Neutrophil (primary cell): Measurements from ENCODE around the gene USP17L30.
"Not testable (repeated sequence)": the region's sequence is repeated elsewhere in the genome, so short reads cannot be mapped to it uniquely, and the experiment has no call there.

Experiments used
- H3K27ac ChIP-seq: fragments of 200-600 bp; sonication (generic); 2 replicates; pipeline ENCODE4 v1.5.1; 2016; ENCODE audit warnings: mild to moderate bottlenecking, moderate library complexity
- H3K27me3 ChIP-seq: fragments of 200-600 bp; sonication (generic); 2 replicates; pipeline ENCODE4 v1.6.0; 2016; ENCODE audit warnings: mild to moderate bottlenecking
- H3K36me3 ChIP-seq: fragments of 200-600 bp; sonication (generic); 2 replicates; pipeline ENCODE4 v1.5.1; 2017
- H3K4me1 ChIP-seq, 2 experiments: fragments of 200-600 bp in 1 of 2; sonication (generic) in 1 of 2; 1 replicate in 1 of 2; 2 replicates in 1 of 2; pipeline versions ENCODE4 v1.5.1 to v1.6.1; 2013 to 2016; ENCODE audit warnings: low read depth in 1 of 2, low read length in 1 of 2, mild to moderate bottlenecking in 1 of 2, moderate library complexity in 1 of 2; ENCODE audit not compliant: control insufficient read depth in 1 of 2, insufficient read depth in 1 of 2
- H3K4me3 ChIP-seq, 2 experiments: fragments of 200-600 bp in 1 of 2; sonication (generic) in 1 of 2; 1 replicate in 1 of 2; 2 replicates in 1 of 2; pipeline ENCODE4 v1.5.1; 2013 to 2016; ENCODE audit warnings: low read depth in 1 of 2, low read length in 1 of 2, mild to moderate bottlenecking in 1 of 2, moderate library complexity in 1 of 2
- H3K9me3 ChIP-seq: fragments of 200-600 bp; sonication (generic); 2 replicates; pipeline ENCODE4 v1.5.1; 2016

The USP17L30 gene, protein sequence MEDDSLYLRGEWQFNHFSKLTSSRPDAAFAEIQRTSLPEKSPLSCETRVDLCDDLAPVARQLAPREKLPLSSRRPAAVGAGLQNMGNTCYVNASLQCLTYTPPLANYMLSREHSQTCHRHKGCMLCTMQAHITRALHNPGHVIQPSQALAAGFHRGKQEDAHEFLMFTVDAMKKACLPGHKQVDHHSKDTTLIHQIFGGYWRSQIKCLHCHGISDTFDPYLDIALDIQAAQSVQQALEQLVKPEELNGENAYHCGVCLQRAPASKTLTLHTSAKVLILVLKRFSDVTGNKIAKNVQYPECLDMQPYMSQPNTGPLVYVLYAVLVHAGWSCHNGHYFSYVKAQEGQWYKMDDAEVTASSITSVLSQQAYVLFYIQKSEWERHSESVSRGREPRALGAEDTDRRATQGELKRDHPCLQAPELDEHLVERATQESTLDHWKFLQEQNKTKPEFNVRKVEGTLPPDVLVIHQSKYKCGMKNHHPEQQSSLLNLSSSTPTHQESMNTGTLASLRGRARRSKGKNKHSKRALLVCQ

DNA sequence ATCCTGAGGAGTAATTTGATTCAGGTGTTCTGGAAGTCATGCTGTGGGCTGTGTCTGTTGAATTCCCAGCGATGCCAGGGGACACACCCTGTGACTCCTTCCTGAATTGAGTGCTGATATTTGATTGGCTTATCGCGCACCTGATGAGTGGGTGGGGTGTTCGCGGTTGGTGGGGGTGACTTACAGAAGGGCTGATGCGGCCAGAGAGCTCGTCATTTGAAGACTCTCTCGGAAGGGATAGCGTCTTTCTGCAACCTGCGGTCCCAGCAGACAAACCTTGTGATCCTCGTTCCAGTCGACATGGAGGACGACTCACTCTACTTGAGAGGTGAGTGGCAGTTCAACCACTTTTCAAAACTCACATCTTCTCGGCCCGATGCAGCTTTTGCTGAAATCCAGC is at the start of gene USP17L30:
TSS of gene USP17L30 (plus strand) at position 301 of the 400 bp plus-strand sequence. CDS start at position 301, 0 bp downstream.
- H3K27me3 ChIP-seq, H3K27ac ChIP-seq, H3K4me1 ChIP-seq, H3K4me3 ChIP-seq, H3K9me3 ChIP-seq, H3K36me3 ChIP-seq: not testable (repeated sequence)

GRCh38 chr4:9324191-9324590 is 38.7 kb upstream of the USP17L30 start:
- not testable (repeated sequence) for H3K4me1 ChIP-seq, H3K4me3 ChIP-seq

DNA sequence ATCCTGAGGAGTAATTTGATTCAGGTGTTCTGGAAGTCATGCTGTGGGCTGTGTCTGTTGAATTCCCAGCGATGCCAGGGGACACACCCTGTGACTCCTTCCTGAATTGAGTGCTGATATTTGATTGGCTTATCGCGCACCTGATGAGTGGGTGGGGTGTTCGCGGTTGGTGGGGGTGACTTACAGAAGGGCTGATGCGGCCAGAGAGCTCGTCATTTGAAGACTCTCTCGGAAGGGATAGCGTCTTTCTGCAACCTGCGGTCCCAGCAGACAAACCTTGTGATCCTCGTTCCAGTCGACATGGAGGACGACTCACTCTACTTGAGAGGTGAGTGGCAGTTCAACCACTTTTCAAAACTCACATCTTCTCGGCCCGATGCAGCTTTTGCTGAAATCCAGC is 38.1 kb upstream of the USP17L30 start, which contains the start of gene USP17L24:
TSS of gene USP17L24 (plus strand) at position 301 of the 400 bp plus-strand sequence. CDS start at position 301, 0 bp downstream.
- H3K4me3 ChIP-seq, H3K27me3 ChIP-seq, H3K36me3 ChIP-seq, H3K4me1 ChIP-seq, H3K9me3 ChIP-seq, H3K27ac ChIP-seq: not testable (repeated sequence)

More at GRCh38 chr4:9324191-9324590, 38.7 kb upstream of the USP17L30 start:
- H3K36me3 ChIP-seq, H3K27ac ChIP-seq, H3K27me3 ChIP-seq, H3K9me3 ChIP-seq: not testable (repeated sequence)

DNA sequence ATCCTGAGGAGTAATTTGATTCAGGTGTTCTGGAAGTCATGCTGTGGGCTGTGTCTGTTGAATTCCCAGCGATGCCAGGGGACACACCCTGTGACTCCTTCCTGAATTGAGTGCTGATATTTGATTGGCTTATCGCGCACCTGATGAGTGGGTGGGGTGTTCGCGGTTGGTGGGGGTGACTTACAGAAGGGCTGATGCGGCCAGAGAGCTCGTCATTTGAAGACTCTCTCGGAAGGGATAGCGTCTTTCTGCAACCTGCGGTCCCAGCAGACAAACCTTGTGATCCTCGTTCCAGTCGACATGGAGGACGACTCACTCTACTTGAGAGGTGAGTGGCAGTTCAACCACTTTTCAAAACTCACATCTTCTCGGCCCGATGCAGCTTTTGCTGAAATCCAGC is 33.3 kb upstream of the USP17L30 start, which contains the start of gene USP17L25:
TSS of gene USP17L25 (plus strand) at position 301 of the 400 bp plus-strand sequence. CDS start at position 301, 0 bp downstream.
- not testable (repeated sequence) for H3K4me1 ChIP-seq, H3K4me3 ChIP-seq, H3K27ac ChIP-seq, H3K9me3 ChIP-seq, H3K36me3 ChIP-seq, H3K27me3 ChIP-seq

DNA sequence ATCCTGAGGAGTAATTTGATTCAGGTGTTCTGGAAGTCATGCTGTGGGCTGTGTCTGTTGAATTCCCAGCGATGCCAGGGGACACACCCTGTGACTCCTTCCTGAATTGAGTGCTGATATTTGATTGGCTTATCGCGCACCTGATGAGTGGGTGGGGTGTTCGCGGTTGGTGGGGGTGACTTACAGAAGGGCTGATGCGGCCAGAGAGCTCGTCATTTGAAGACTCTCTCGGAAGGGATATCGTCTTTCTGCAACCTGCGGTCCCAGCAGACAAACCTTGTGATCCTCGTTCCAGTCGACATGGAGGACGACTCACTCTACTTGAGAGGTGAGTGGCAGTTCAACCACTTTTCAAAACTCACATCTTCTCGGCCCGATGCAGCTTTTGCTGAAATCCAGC is 28.6 kb upstream of the USP17L30 start, which contains the start of gene USP17L26:
TSS of gene USP17L26 (plus strand) at position 301 of the 400 bp plus-strand sequence. CDS start at position 301, 0 bp downstream.
- not testable (repeated sequence) for H3K4me1 ChIP-seq, H3K27me3 ChIP-seq, H3K9me3 ChIP-seq

GRCh38 chr4:9339103-9339502 is 23.8 kb upstream of the USP17L30 start, which contains the start of gene USP17L5:
TSS of gene USP17L5 (plus strand) at chr4:9339403. CDS start at chr4:9339403, 0 bp downstream.
- H3K36me3 ChIP-seq, H3K27ac ChIP-seq, H3K4me3 ChIP-seq, H3K27me3 ChIP-seq, H3K9me3 ChIP-seq, H3K4me1 ChIP-seq: not testable (repeated sequence)

More for the DNA sequence above, 28.6 kb upstream of the USP17L30 start, which contains the start of gene USP17L26:
- H3K36me3 ChIP-seq, H3K4me3 ChIP-seq, H3K27ac ChIP-seq: not testable (repeated sequence)

- not testable (repeated sequence) for H3K27ac ChIP-seq, H3K4me1 ChIP-seq, H3K9me3 ChIP-seq, H3K4me3 ChIP-seq, H3K27me3 ChIP-seq, H3K36me3 ChIP-seq
Observed at GRCh38 chr4:9343848-9344247, 19.1 kb upstream of the USP17L30 start, which contains the start of gene USP17L27. TSS of gene USP17L27 (plus strand) at chr4:9344148. CDS start at chr4:9344148, 0 bp downstream.

DNA sequence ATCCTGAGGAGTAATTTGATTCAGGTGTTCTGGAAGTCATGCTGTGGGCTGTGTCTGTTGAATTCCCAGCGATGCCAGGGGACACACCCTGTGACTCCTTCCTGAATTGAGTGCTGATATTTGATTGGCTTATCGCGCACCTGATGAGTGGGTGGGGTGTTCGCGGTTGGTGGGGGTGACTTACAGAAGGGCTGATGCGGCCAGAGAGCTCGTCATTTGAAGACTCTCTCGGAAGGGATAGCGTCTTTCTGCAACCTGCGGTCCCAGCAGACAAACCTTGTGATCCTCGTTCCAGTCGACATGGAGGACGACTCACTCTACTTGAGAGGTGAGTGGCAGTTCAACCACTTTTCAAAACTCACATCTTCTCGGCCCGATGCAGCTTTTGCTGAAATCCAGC is 14.3 kb upstream of the USP17L30 start, which contains the start of gene USP17L28:
TSS of gene USP17L28 (plus strand) at position 301 of the 400 bp plus-strand sequence. CDS start at position 301, 0 bp downstream.
- H3K4me3 ChIP-seq, H3K4me1 ChIP-seq, H3K36me3 ChIP-seq, H3K27ac ChIP-seq, H3K9me3 ChIP-seq, H3K27me3 ChIP-seq: not testable (repeated sequence)

DNA sequence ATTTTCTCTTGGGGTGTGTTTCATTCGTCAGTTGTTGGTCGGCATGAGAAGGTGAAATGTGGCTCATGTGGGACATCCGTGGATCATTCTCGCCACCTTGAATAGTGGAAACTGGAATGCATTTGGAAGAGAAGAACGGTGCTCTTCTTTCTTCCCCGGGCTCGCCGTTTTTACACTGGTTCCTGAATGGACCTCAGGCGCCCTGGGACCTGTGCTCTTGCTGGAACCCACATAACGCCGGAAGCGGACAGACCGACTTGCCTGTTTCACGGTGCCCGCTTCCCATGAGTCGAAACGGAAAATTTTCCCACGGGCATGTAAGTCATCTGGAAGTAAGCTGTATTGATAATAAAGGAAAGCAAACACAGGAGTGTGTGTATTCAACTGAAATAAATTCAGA is 12.1 kb upstream of the USP17L30 start:
- not testable (repeated sequence) for H3K36me3 ChIP-seq, H3K4me1 ChIP-seq, H3K27ac ChIP-seq, H3K27me3 ChIP-seq, H3K4me3 ChIP-seq, H3K9me3 ChIP-seq

DNA sequence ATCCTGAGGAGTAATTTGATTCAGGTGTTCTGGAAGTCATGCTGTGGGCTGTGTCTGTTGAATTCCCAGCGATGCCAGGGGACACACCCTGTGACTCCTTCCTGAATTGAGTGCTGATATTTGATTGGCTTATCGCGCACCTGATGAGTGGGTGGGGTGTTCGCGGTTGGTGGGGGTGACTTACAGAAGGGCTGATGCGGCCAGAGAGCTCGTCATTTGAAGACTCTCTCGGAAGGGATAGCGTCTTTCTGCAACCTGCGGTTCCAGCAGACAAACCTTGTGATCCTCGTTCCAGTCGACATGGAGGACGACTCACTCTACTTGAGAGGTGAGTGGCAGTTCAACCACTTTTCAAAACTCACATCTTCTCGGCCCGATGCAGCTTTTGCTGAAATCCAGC is 9.6 kb upstream of the USP17L30 start, which contains the start of gene USP17L29:
TSS of gene USP17L29 (plus strand) at position 301 of the 400 bp plus-strand sequence. CDS start at position 301, 0 bp downstream.
- H3K27ac ChIP-seq, H3K36me3 ChIP-seq, H3K4me3 ChIP-seq, H3K9me3 ChIP-seq, H3K4me1 ChIP-seq, H3K27me3 ChIP-seq: not testable (repeated sequence)

- not testable (repeated sequence) for H3K9me3 ChIP-seq, H3K4me3 ChIP-seq, H3K36me3 ChIP-seq, H3K27me3 ChIP-seq, H3K27ac ChIP-seq, H3K4me1 ChIP-seq
Observed at GRCh38 chr4:9379881-9380280, 17.0 kb downstream of the USP17L30 start.
